ENCODE data around the gene CENPVL3. TPM values are rescaled to one million over a fixed set of nuclear protein-coding genes. Genes with fewer than 3 reads are reported as not detected.

The CENPVL3 gene
- total and polyA plus RNA-seq, 5 donors from 2014 or later, result not detected

DNA sequence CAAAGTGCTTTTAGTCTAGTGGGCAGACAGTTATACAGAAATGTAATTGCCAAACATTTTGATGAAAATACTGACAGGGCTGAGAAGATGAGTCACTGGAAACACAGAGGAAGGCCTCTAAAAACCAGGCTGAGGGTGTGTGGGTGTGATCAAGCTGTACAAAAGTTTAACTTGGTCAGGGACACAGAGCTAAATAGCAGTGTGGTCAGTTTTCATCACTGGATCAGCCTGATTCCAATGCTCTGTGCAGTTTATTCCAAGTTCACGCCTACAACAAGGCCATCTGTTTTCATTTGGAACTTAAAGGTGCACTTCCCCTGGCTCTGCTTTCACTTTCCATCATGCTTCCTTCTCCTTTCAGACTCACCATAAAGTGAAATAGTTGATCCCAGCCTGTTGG is 10.6 kb downstream of the CENPVL3 start:
- Histone ChIP-seq H3K27me3 (ENCODE audit: control insufficient read depth, insufficient read depth, low read length) (no peaks in the 10 kb centered on the region), H3K4me3 (ENCODE audit: low read depth, low read length) (no peak overlapping the region), H3K4me1 (ENCODE audit: control insufficient read depth, insufficient read depth, low read length, poor library complexity, severe bottlenecking) (no peaks in the 10 kb centered on the region), H3K27ac (ENCODE audit: insufficient read depth, low read length, poor library complexity, severe bottlenecking) (no peak overlapping the region), H3K36me3 (ENCODE audit: control insufficient read depth, insufficient read depth, low read length) (no peaks in the 10 kb centered on the region), H3K9me3 (ENCODE audit: control insufficient read depth in 2 of 2, low read length in 2 of 2) (no peaks in the 10 kb centered on the region)
- no peaks in the 10 kb centered on the region for H3K36me3 Mint-ChIP-seq
- DNase-seq (peak in 1 of 3 donors; percentile 3), ATAC-seq (ENCODE audit: low read depth in 2 of 2) (no peak)
- H3K27ac Mint-ChIP-seq, result peak overlapping the region in 1 of 3 donors; percentile 43
- H3K4me3 Mint-ChIP-seq, result no peak overlapping the region
- H3K27me3 Mint-ChIP-seq, result peaks cover 6% of the 10 kb centered on the region
- no peaks in the 10 kb centered on the region for H3K9me3 Mint-ChIP-seq
- H3K4me1 Mint-ChIP-seq, result no peaks in the 10 kb centered on the region

DNA sequence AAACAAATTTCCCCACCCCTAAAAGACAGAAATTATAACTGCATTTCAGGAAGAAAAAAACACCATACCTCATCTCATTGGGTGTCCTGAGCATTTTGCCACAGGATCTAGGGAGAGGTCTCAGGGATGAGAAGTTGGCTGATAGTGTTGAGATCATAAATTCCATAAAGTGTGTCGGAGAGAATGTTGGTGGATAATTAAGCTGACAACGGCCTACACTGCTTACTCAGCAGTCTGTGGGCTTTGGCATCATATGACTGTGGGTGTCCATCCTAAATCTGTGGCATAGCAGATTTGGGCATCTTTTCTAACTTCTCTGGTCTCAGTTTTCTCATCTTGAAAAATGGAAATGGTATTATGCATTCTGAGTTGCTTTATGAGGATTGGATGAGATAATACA is 12.3 kb downstream of the CENPVL3 start:
- Histone ChIP-seq H3K4me1 (ENCODE audit: control insufficient read depth, insufficient read depth, low read length, poor library complexity, severe bottlenecking) (no peaks in the 10 kb centered on the region), H3K36me3 (ENCODE audit: control insufficient read depth, insufficient read depth, low read length) (no peaks in the 10 kb centered on the region), H3K9me3 (ENCODE audit: control insufficient read depth in 2 of 2, low read length in 2 of 2) (no peaks in the 10 kb centered on the region), H3K27ac (ENCODE audit: insufficient read depth, low read length, poor library complexity, severe bottlenecking) (no peak overlapping the region), H3K4me3 (ENCODE audit: low read depth, low read length) (no peak overlapping the region), H3K27me3 (ENCODE audit: control insufficient read depth, insufficient read depth, low read length) (no peaks in the 10 kb centered on the region)
- ATAC-seq (ENCODE audit: low read depth in 2 of 2) (no peak), DNase-seq (no peak)
- no peak overlapping the region for H3K4me3 Mint-ChIP-seq
- H3K9me3 Mint-ChIP-seq, result no peaks in the 10 kb centered on the region
- H3K27ac Mint-ChIP-seq, result no peak overlapping the region
- no peaks in the 10 kb centered on the region for H3K4me1 Mint-ChIP-seq
- no peaks in the 10 kb centered on the region for H3K36me3 Mint-ChIP-seq
- H3K27me3 Mint-ChIP-seq, result no peaks in the 10 kb centered on the region

DNA sequence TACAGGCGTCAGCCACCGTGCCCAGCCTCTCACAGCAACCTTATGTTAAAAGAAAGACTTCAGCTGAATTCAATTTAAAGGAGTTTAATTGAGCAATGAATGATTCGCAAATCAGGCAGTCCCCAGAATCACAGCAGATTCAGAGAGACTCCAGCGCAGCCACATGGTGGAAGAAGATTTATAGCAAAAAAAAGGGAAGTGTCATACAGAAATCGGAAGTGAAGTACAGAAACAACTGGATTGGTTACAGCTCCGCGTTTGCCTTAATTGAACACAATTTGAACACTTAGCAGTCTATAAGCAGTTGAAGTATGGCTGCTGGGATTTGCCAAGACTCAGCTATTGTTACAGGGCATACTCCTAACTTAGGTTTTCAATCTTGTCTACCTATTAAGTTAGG is 19.8 kb downstream of the CENPVL3 start:
- H3K27ac ChIP-seq (ENCODE audit: insufficient read depth, low read length, poor library complexity, severe bottlenecking), result no peak overlapping the region
- H3K4me3 ChIP-seq (ENCODE audit: low read depth, low read length), result no peak overlapping the region
- H3K27me3 Mint-ChIP-seq, result peaks cover 7% of the 10 kb centered on the region
- H3K4me1 ChIP-seq (ENCODE audit: control insufficient read depth, insufficient read depth, low read length, poor library complexity, severe bottlenecking), result no peaks in the 10 kb centered on the region
- no peak overlapping the region for H3K27ac Mint-ChIP-seq
- no peaks in the 10 kb centered on the region for H3K4me1 Mint-ChIP-seq
- DNase-seq, result no peak
- no peaks in the 10 kb centered on the region for H3K36me3 Mint-ChIP-seq
- H3K4me3 Mint-ChIP-seq, result no peak overlapping the region
- ATAC-seq (ENCODE audit: low read depth in 2 of 2), result no peak
- H3K36me3 ChIP-seq (ENCODE audit: control insufficient read depth, insufficient read depth, low read length), result no peaks in the 10 kb centered on the region
- no peaks in the 10 kb centered on the region for H3K27me3 ChIP-seq (ENCODE audit: control insufficient read depth, insufficient read depth, low read length)
- H3K9me3 Mint-ChIP-seq, result no peaks in the 10 kb centered on the region
- no peaks in the 10 kb centered on the region for H3K9me3 ChIP-seq (ENCODE audit: control insufficient read depth in 2 of 2, low read length in 2 of 2)

DNA sequence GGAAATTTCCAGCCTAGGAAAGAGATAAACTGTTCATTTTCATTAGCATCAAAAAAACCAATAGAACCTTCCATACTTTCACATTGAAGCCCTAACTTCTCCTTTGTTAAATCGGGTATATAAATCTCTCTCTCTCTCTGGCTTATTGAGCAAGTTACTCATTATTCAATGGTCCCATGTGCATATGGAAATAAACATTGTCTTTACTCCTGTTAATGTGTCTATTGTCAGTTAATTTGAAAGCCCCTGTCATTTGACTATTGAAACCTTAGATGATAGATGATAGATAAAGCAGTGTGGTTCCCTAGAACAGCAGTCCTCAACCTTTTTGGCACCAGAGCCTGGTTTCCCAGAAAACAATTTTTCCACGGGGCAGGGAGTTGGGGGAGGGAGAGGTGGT is 46.8 kb downstream of the CENPVL3 start:
- no peaks in the 10 kb centered on the region for H3K9me3 Mint-ChIP-seq
- no peaks in the 10 kb centered on the region for H3K4me1 ChIP-seq (ENCODE audit: control insufficient read depth, insufficient read depth, low read length, poor library complexity, severe bottlenecking)
- H3K36me3 ChIP-seq (ENCODE audit: control insufficient read depth, insufficient read depth, low read length), result no peaks in the 10 kb centered on the region
- no peak overlapping the region for H3K4me3 Mint-ChIP-seq
- no peak overlapping the region for H3K4me3 ChIP-seq (ENCODE audit: low read depth, low read length)
- H3K27me3 Mint-ChIP-seq, result peaks cover 5% of the 10 kb centered on the region
- no peak overlapping the region for H3K27ac ChIP-seq (ENCODE audit: insufficient read depth, low read length, poor library complexity, severe bottlenecking)
- H3K27me3 ChIP-seq (ENCODE audit: control insufficient read depth, insufficient read depth, low read length), result no peaks in the 10 kb centered on the region
- H3K4me1 Mint-ChIP-seq, result no peaks in the 10 kb centered on the region
- ATAC-seq (ENCODE audit: low read depth in 2 of 2), result no peak
- DNase-seq, result no peak
- H3K36me3 Mint-ChIP-seq, result no peaks in the 10 kb centered on the region
- H3K9me3 ChIP-seq (ENCODE audit: control insufficient read depth in 2 of 2, low read length in 2 of 2), result no peaks in the 10 kb centered on the region
- H3K27ac Mint-ChIP-seq, result no peak overlapping the region

- H3K27ac ChIP-seq (ENCODE audit: insufficient read depth, low read length, poor library complexity, severe bottlenecking), result no peak overlapping the region
- H3K27ac Mint-ChIP-seq, result no peak overlapping the region
- no peaks in the 10 kb centered on the region for H3K27me3 ChIP-seq (ENCODE audit: control insufficient read depth, insufficient read depth, low read length)
- no peaks in the 10 kb centered on the region for H3K4me1 ChIP-seq (ENCODE audit: control insufficient read depth, insufficient read depth, low read length, poor library complexity, severe bottlenecking)
- no peaks in the 10 kb centered on the region for H3K4me1 Mint-ChIP-seq
- DNase-seq, result no peak
- ATAC-seq (ENCODE audit: low read depth in 2 of 2), result no peak
- H3K36me3 ChIP-seq (ENCODE audit: control insufficient read depth, insufficient read depth, low read length), result no peaks in the 10 kb centered on the region
- peaks cover 8% of the 10 kb centered on the region for H3K27me3 Mint-ChIP-seq
- H3K9me3 ChIP-seq (ENCODE audit: control insufficient read depth in 2 of 2, low read length in 2 of 2), result no peaks in the 10 kb centered on the region
- H3K4me3 Mint-ChIP-seq, result no peak overlapping the region
- H3K4me3 ChIP-seq (ENCODE audit: low read depth, low read length), result no peak overlapping the region
- no peaks in the 10 kb centered on the region for H3K9me3 Mint-ChIP-seq
- no peaks in the 10 kb centered on the region for H3K36me3 Mint-ChIP-seq
Measured at GRCh38 chrX:51569561-51569960, 49.2 kb downstream of the CENPVL3 start.

GRCh38 chrX:51568586-51568985 is 50.1 kb downstream of the CENPVL3 start:
- H3K4me3 Mint-ChIP-seq, result no peak overlapping the region
- Histone ChIP-seq H3K27ac (ENCODE audit: insufficient read depth, low read length, poor library complexity, severe bottlenecking) (no peak overlapping the region), H3K9me3 (ENCODE audit: control insufficient read depth in 2 of 2, low read length in 2 of 2) (no peaks in the 10 kb centered on the region), H3K36me3 (ENCODE audit: control insufficient read depth, insufficient read depth, low read length) (no peaks in the 10 kb centered on the region), H3K4me3 (ENCODE audit: low read depth, low read length) (no peak overlapping the region), H3K4me1 (ENCODE audit: control insufficient read depth, insufficient read depth, low read length, poor library complexity, severe bottlenecking) (no peaks in the 10 kb centered on the region), H3K27me3 (ENCODE audit: control insufficient read depth, insufficient read depth, low read length) (no peaks in the 10 kb centered on the region)
- no peaks in the 10 kb centered on the region for H3K9me3 Mint-ChIP-seq
- no peaks in the 10 kb centered on the region for H3K36me3 Mint-ChIP-seq
- no peak for DNase-seq
- H3K27ac Mint-ChIP-seq, result no peak overlapping the region
- H3K27me3 Mint-ChIP-seq, result peaks cover 8% of the 10 kb centered on the region
- H3K4me1 Mint-ChIP-seq, result no peaks in the 10 kb centered on the region
- no peak for ATAC-seq (ENCODE audit: low read depth in 2 of 2)

Other genes starting within 250 kb of the CENPVL3 start
- 0.27 TPM for gene NUDT11, start 122.3 kb downstream of the CENPVL3 start, total RNA-seq
- under 1 TPM in 3 of 4 donors, not detected in 1; 0.25 to 0.54 (median 0.37) TPM for gene NUDT11, start 122.3 kb downstream of the CENPVL3 start, polyA plus RNA-seq
- gene CENPVL2, start 63.9 kb upstream of the CENPVL3 start, total RNA-seq, result not detected
- not detected for gene CENPVL2, start 63.9 kb upstream of the CENPVL3 start, polyA plus RNA-seq
- gene CENPVL1, start 91.6 kb upstream of the CENPVL3 start, total RNA-seq, result not detected
- gene CENPVL1, start 91.6 kb upstream of the CENPVL3 start, polyA plus RNA-seq, result not detected
- gene GSPT2, start 124.5 kb upstream of the CENPVL3 start, total RNA-seq, result 5.4 TPM
- 10 to 100 TPM in 1 of 4 donors, 1 to 10 TPM in 3; 5.6 to 10.9 (median 9.1) TPM for gene GSPT2, start 124.5 kb upstream of the CENPVL3 start, polyA plus RNA-seq

Data from CD4-positive, CD25-positive, alpha-beta regulatory T cell (primary cell).